ENCODE data around the gene ANGPTL2.

Gene ANGPTL2

GRCh38 chr9:127133739-127134167 lies 11.3 kb upstream of the ANGPTL2 start:
- H3K4me2 ChIP-seq (ENCODE audit: low read length), result no peak overlapping the region
- no peak for TF ChIP-seq CTCF (IDR thresholded peaks at IDR 0.05; ENCODE audit: low read length)
- TF ChIP-seq EZH2 (IDR thresholded peaks at IDR 0.05; ENCODE audit: borderline replicate concordance, low read length), result no peak
- no peaks in the 10 kb centered on the region for H3K79me2 ChIP-seq (ENCODE audit: insufficient read depth, low read length)
- H3K27me3 ChIP-seq (ENCODE audit: insufficient read depth, low read length), result no peaks in the 10 kb centered on the region
- H3K36me3 ChIP-seq (ENCODE audit: insufficient read depth, low read length), result no peaks in the 10 kb centered on the region
- no peak overlapping the region for H2AFZ ChIP-seq (ENCODE audit: low read length)
- no peaks in the 10 kb centered on the region for H3F3A ChIP-seq (ENCODE audit: insufficient read depth, low read length)
- H3K9ac ChIP-seq (ENCODE audit: low read length), result no peak overlapping the region
- no peaks in the 10 kb centered on the region for H3K9me2 ChIP-seq (ENCODE audit: low read depth, low read length)
- no peaks in the 10 kb centered on the region for H3K4me1 ChIP-seq (ENCODE audit: insufficient read depth, low read length, severe bottlenecking)
- no peaks in the 10 kb centered on the region for H3K9me3 ChIP-seq (ENCODE audit: low read length)
- H3K27ac ChIP-seq (ENCODE audit: low read depth, low read length, poor library complexity, severe bottlenecking), result no peak overlapping the region
- no peak overlapping the region for H3K4me3 ChIP-seq (ENCODE audit: low read depth, low read length, poor library complexity, severe bottlenecking)
- H4K20me1 ChIP-seq (ENCODE audit: insufficient read depth, low read length), result no peaks in the 10 kb centered on the region

- H3K4me3 ChIP-seq (ENCODE audit: low read depth, low read length, poor library complexity, severe bottlenecking), result no peak overlapping the region
- no peak overlapping the region for H3K4me2 ChIP-seq (ENCODE audit: low read length)
- no peaks in the 10 kb centered on the region for H3K27me3 ChIP-seq (ENCODE audit: insufficient read depth, low read length)
- H3K79me2 ChIP-seq (ENCODE audit: insufficient read depth, low read length), result no peaks in the 10 kb centered on the region
- no peak overlapping the region for H2AFZ ChIP-seq (ENCODE audit: low read length)
- H4K20me1 ChIP-seq (ENCODE audit: insufficient read depth, low read length), result no peaks in the 10 kb centered on the region
- no peaks in the 10 kb centered on the region for H3K9me3 ChIP-seq (ENCODE audit: low read length)
- no peaks in the 10 kb centered on the region for H3K9me2 ChIP-seq (ENCODE audit: low read depth, low read length)
- H3K4me1 ChIP-seq (ENCODE audit: insufficient read depth, low read length, severe bottlenecking), result no peaks in the 10 kb centered on the region
- no peaks in the 10 kb centered on the region for H3K36me3 ChIP-seq (ENCODE audit: insufficient read depth, low read length)
- TF ChIP-seq CTCF (IDR thresholded peaks at IDR 0.05; ENCODE audit: low read length) (no peak), EZH2 (IDR thresholded peaks at IDR 0.05; ENCODE audit: borderline replicate concordance, low read length) (no peak)
- no peaks in the 10 kb centered on the region for H3F3A ChIP-seq (ENCODE audit: insufficient read depth, low read length)
- H3K9ac ChIP-seq (ENCODE audit: low read length), result no peak overlapping the region
- H3K27ac ChIP-seq (ENCODE audit: low read depth, low read length, poor library complexity, severe bottlenecking), result no peak overlapping the region
Measured at GRCh38 chr9:127132921-127133647, 10.6 kb upstream of the ANGPTL2 start.

- Histone ChIP-seq H3K4me1 (ENCODE audit: insufficient read depth, low read length, severe bottlenecking) (no peaks in the 10 kb centered on the region), H3K9me3 (ENCODE audit: low read length) (no peaks in the 10 kb centered on the region), H3F3A (ENCODE audit: insufficient read depth, low read length) (no peaks in the 10 kb centered on the region)
Measured at GRCh38 chr9:127132375-127132774, 9.9 kb upstream of the ANGPTL2 start.

More at GRCh38 chr9:127132375-127132774, 9.9 kb upstream of the ANGPTL2 start:
- Histone ChIP-seq H3K4me2 (ENCODE audit: low read length) (no peak overlapping the region), H3K4me3 (ENCODE audit: low read depth, low read length, poor library complexity, severe bottlenecking) (no peak overlapping the region), H3K27me3 (ENCODE audit: insufficient read depth, low read length) (no peaks in the 10 kb centered on the region), H3K36me3 (ENCODE audit: insufficient read depth, low read length) (no peaks in the 10 kb centered on the region), H3K79me2 (ENCODE audit: insufficient read depth, low read length) (no peaks in the 10 kb centered on the region), H3K9me2 (ENCODE audit: low read depth, low read length) (no peaks in the 10 kb centered on the region), H2AFZ (ENCODE audit: low read length) (no peak overlapping the region), H4K20me1 (ENCODE audit: insufficient read depth, low read length) (no peaks in the 10 kb centered on the region), H3K9ac (ENCODE audit: low read length) (no peak overlapping the region), H3K27ac (ENCODE audit: low read depth, low read length, poor library complexity, severe bottlenecking) (no peak overlapping the region)
- TF ChIP-seq CTCF (IDR thresholded peaks at IDR 0.05; ENCODE audit: low read length), result no peak
- TF ChIP-seq EZH2 (IDR thresholded peaks at IDR 0.05; ENCODE audit: borderline replicate concordance, low read length), result no peak
